Ureter (tissue), 1 donor: Measurements from ENCODE around the gene SUMF1. TPM values are rescaled to one million over a fixed set of nuclear protein-coding genes. Genes with fewer than 3 reads are reported as not detected.
"Not testable (repeated sequence)": the region's sequence is repeated elsewhere in the genome, so short reads cannot be mapped to it uniquely, and the experiment has no call there.

Source experiments
- DNase-seq: peaks from one replicate; pipeline ENCODE4 v3.0.0-alpha.2; 2020; ENCODE audit warnings: low spot score
- total RNA-seq: library from RNA; stranded (reverse); gene quantifications from one replicate; pipeline ENCODE4 v1.2.4, GENCODE V29; 2023
- donor health status: DM: yes; HTN: yes; CAD: no.

The SUMF1 gene
- total RNA-seq, 1 donor from 2014 or later: 42.6 TPM

DNA sequence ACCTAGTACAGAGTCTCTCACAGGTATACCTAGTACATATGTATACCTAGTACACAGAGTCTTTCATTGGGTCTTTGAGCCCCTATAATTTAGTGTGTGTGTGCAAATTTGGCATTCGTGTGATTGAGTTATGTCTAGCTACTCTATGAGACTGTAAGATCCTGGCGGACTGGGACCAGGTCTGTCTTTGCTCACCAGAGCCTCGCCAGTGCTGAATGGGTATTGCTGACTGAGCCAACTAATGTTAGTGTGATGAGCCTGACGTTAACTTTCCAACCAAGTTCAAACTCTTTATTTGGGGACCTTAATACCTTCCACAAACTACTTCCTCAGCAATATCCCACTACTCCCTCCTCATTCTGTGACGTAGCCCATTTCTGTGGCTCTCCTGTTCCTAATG lies 128.3 kb downstream of the SUMF1 start:
- DNase-seq: no peak

DNA sequence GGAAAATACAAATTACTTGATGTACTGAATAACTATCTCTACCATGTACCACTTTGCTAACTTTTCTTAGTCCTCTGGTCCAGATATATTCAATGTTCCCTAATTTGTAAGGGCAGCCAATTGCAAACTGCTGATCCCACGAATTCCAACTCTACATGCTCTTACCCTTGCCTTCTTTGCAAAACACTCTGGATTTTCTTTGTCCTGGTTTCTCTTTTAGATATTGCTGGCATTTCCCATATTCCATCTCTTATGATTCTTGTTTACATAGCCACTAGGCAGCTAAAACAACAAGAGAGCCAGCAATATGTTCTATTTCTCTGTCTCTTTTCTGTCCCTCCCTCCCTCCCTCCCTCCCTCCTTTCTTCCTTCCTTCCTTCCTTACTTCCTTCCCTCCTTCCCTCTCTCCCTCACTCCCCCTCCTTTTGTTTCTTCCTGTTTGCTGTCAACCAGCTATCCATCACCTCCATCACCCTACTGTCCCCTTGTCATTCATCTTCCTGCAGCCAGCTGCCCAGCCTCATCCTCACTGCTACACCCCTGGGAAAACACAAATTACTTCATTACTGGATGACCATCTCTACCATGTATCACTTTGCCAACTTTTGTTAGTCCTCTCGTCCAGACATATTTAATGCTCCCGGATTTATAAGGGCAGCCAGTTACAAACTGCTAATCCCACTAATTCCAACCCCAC lies 130.1 kb downstream of the SUMF1 start:
- no peak for DNase-seq

DNA sequence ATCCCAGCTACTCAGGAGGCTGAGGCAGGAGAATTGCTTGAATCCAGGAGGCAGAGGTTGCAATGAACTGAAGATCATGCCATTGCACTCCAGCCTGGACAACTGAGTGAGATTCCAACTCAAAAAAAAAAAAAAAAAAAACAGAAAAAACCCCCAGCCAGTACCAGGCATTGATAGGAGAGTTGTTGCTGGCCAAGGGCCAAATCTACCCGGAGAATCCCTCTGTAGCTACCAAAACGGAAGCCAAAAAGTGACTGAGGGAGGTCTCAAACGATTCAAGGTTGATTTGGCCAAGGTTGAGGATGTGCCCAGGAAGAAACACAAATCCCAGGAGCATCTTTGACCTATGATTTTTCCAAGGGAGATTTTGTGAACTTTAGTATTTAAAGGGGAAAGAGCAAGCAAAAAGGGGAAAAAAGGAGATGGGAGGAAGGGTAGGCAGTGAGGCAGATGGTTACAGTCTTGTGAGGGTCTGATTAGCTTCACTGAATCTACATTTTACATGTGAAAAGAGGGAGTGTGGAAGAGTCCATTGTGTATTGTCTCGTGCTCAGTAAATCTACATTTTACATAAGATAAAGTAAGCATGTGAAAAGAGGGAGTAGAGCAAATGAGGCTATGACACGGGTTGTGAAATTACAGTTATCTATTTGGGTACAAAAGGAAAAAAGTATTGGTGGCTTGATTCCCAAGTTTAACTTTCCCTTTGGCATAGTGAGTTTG lies 131.1 kb downstream of the SUMF1 start:
- no peak for DNase-seq

DNA sequence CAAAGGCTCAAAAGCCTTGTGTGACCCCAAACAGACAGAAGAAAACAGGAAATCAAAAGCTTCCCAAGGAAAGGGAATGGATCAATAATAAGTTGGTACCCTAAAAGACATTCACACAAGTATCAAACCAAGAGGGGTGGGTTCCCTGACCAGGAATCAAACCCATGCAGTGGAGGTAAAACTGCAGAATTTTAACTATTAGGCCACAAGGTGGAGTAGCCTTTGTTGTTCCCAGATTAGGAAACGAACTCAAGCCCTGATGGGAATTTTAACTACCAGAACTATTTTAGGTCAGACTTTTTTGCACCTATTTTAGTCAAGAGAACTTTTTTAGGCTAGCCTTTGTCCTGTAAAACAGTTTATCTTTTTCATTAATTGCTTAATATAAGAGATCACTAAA lies 132.5 kb downstream of the SUMF1 start:
- DNase-seq: no peak

GRCh38 chr3:4332991-4333390 lies 134.1 kb downstream of the SUMF1 start:
- no peak for DNase-seq

- DNase-seq: no peak
Observed at GRCh38 chr3:4332574-4332973, 134.5 kb downstream of the SUMF1 start.

DNA sequence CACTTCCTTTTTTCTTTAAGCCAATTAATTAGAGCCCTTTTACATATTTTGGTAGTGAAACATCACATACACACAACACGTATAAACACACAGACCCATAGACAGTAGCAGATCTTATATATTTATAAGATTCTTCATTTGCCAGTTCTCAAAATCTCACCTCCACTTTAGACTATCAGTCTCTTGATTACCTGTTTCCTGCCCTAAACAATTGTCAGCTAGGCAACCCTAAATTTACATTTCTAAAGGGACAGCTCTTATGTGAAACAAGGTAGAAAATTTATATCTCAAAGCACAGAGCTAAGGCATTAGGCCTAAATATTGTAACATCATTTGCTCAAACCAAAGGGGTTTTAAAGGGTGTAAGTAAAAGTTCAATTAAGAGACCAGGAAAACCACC lies 135.0 kb downstream of the SUMF1 start:
- DNase-seq: no peak

DNA sequence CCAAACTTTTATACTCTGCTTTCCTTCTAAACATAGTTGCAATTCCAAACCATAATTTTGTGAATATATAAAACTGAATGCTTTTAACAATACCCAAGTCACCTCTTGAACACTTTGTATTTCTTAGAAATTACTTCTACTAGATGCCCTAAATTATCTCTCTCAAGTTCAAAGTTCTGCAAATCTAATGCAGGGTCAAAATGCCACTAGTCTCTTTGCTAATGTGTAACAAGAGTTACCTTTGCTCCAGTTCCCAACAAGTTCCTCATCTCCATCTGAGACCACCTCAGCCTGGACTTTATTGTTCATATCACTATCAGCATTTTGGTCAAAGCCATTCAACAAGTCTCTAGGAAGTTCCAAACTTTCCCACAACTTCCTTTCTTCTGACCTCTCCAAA lies 137.3 kb downstream of the SUMF1 start:
- DNase-seq: not testable (repeated sequence)

- no peak for DNase-seq
Observed at GRCh38 chr3:4326868-4327267, 140.2 kb downstream of the SUMF1 start.

GRCh38 chr3:4323246-4324027 lies 143.6 kb downstream of the SUMF1 start:
- no peak for DNase-seq

GRCh38 chr3:4322635-4323034 lies 144.4 kb downstream of the SUMF1 start:
- DNase-seq: no peak

- DNase-seq: no peak
Observed at GRCh38 chr3:4321732-4322131, 145.3 kb downstream of the SUMF1 start.

DNA sequence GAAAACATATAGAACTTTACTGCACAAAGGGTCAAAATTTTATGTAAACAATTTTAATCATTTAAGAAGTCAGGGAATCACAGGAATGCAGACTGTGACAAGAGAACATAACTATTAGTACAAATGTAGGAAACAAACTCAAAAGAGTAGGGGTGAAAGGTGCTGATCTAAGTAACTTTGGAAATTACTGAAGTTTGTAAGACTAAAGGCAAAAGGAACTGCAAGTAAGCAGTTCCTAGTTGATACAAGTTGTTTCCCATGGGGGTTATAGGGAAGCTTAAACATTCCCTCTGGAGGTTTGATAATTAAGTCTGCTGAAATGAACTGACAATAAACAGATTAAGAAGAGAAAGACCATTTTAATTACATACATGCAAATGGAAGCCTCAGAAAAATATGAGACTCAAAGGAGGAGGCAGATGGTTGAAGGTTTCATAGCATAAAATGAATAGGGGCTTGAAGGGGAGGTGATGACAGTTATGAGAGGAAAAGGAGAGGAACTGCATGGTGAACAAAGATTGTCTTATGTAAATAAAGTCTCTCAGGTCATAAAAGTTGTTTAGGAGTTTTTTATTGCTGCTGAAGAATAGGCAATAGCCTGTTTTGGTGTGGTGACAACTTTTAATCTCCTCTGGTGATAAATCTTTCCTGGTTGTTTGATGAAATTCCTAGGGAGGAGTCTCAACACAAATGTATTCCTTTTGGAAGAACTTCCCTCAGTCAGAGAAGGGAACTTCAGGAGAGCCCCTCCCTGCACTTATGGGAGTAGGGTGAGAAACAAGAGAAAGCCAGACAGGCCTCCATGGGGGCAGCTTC lies 146.8 kb downstream of the SUMF1 start:
- DNase-seq: no peak

DNA sequence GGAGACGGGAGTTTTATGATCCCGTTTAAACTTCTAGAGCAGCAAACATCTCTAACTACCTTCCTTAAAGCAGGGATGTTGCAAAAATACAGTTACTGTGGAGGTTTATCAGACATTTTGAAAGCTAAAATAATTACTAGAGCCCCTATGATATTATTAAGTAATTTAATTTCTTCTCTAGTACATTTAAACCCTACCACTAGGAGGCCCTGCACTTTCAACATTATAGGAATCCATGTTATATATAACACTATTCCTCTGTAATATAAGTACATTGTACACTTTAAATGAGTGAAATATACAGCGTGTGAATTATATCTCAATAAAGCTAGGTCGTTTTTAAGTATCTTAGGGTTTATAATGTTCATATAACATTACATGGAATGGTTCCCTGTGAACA lies 152.4 kb downstream of the SUMF1 start:
- no peak for DNase-seq

DNA sequence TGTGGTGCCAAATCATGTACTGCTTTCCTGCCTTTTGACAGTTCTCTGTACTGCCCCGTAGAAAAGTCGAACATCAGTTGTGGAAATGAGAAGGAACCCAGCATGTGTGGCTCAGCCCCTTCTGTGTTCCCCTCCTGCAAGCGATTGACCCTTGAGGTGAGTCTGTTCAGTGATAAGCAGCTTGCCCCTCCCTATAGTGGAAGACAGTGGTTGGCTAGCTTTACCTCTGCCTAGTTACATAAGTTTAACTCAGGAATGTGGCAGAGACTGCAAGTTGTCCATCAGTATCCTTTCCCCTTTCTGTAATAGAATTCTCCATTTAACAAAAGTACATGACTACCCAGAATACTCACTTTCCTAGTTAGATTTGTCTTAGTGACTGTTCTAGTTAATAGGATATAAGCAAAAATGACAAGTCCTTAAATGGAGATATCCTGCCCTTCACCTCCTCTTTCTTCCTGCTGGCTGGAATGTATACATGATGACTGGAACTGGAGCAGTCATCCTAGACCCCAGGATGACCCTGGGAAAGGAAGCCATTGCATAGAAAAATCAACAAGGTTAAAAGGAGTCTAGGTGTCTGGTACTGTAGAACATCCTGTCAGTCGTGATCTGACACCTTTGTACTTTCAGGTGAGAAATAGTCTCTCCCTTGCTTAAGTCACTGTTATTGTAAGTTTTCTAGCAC lies 153.3 kb downstream of the SUMF1 start:
- DNase-seq: no peak

- no peak for DNase-seq
Observed at GRCh38 chr3:4311496-4311895, 155.6 kb downstream of the SUMF1 start.

Other genes with a start within 250 kb of the SUMF1 start
- 19.8 TPM for gene SETMAR, start 163.9 kb downstream of the SUMF1 start, total RNA-seq
- gene ITPR1, start 26.1 kb upstream of the SUMF1 start, total RNA-seq: 98.1 TPM